GM21529 (cell line): Measurements from ENCODE around the gene FOXC1.

ENCODE experiments used
- ATAC-seq: cut with Tn5 transposase; IDR thresholded peaks from one replicate; pipeline ENCODE4 v1.9.1; 2021; ENCODE audit not compliant: unreplicated experiment

The FOXC1 gene

GRCh38 chr6:1584146-1584545 is 25.6 kb upstream of the FOXC1 start:
- ATAC-seq, result no peak

- no peak for ATAC-seq
Observed at GRCh38 chr6:1584996-1585668, 24.6 kb upstream of the FOXC1 start.

- ATAC-seq, result no peak
Observed at GRCh38 chr6:1585669-1586049, 24.1 kb upstream of the FOXC1 start.

DNA sequence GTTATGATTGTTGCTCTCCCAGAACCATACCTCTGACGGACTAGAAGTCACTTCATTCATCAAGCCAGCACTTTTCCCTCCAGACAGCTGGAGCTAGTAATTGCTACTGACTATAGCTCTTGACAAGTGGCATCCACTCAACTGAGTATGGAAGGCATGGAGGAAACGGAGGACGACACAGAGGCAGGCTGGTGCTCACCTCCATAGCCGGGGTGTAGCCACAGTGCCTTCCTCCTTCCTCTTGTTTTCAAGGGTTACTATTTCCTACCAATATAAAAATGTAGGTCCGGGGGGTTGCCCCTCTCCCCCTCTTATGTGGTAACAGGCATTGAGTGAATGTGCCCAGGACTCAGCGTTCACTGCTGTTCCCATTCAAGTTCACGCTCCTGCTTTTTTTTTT is 23.5 kb upstream of the FOXC1 start:
- ATAC-seq, result no peak

GRCh38 chr6:1586861-1587450 is 22.8 kb upstream of the FOXC1 start:
- ATAC-seq, result no peak

GRCh38 chr6:1587546-1587945 is 22.2 kb upstream of the FOXC1 start:
- ATAC-seq, result no peak

GRCh38 chr6:1587977-1588376 is 21.7 kb upstream of the FOXC1 start:
- ATAC-seq, result no peak

DNA sequence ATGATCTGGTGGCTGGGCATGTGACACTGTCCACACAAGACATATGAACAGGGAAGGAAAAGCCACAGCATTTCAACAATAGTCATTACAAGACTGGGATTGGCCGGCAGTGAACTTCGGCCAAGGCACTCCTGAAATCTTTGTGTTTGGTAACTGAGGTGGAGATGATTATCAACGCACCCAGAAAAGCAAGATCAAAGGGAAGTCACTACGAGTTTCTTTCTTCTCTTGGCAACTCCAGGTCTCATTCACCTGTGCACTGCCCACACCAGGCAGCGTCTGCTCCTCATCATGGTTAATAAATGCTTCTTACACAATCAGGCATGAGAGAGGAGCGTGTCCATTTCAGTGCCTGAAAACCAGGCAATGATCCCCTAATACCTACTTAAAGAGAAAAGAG is 20.5 kb upstream of the FOXC1 start:
- no peak for ATAC-seq

GRCh38 chr6:1590580-1590979 is 19.1 kb upstream of the FOXC1 start:
- ATAC-seq, result no peak

- no peak for ATAC-seq
Observed at GRCh38 chr6:1591243-1591642, 18.5 kb upstream of the FOXC1 start.

DNA sequence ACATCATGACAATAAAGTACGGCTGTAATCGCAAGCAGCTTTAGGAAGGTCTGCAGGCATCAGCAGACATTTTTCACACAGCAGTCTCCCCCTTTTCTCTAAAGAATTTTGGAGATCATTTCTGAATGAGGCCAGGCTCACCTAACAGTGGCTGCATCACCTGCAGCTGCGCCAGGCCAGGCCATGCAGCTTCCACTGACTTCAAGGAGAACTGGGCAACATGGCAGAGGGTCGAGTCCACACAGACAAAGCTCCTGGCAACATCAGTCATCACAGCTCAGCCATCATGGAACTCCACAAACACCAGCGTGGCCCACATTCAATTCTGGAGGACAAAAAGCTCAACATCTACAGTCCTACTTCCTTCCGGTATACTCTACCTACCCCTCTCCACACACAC is 17.8 kb upstream of the FOXC1 start:
- no peak for ATAC-seq

DNA sequence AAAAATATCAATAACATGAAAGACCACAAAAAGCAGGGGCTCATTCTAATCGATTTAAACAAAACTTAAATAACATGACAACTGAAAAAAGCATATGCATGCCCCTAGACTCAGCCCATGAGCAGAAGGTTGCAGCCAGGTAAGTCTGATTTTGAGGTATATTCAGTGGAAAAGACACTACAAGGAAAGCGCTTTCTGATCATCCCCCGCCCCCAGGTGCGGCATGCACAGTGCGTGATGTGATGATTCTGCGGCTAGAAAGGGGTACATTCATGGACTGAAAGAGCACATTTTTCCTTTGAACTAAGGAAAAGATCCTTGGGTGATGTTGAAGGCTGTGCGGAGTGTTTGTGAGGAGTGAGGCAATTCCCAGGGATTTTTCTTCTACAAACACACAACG is 16.9 kb upstream of the FOXC1 start:
- no peak for ATAC-seq

DNA sequence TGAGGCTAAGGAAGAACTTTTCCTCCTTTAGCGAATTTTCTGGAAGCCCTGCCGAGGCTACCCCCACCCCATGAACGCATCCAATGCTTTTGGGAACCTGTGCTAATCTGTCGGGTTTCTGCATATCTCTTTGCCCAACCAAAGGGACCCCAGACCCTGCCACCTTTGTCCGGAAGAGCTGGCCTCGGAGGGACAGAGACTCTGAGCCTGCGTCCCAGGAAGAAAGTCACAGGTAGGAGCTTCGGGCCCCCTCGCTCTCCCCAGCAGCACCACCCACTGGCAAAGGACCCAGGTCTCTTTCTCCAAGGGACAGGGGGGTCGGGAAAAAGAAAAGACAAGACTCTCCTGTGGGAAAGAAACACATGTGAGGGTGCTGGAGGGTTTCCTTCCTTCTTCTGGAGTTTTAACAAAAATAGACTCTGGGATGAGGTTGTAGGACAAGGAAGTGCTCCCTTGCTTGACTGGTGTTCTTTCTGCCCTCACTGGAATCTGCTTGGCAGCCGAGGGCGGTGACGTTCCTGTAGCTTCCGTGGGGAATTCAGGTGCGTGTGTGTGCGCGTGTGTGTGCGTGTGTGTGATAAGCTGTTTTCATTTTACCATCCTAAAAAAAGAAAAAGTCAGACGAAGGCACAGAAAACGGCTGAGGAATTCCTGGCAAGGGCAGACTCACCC is 16.3 kb upstream of the FOXC1 start:
- no peak for ATAC-seq

DNA sequence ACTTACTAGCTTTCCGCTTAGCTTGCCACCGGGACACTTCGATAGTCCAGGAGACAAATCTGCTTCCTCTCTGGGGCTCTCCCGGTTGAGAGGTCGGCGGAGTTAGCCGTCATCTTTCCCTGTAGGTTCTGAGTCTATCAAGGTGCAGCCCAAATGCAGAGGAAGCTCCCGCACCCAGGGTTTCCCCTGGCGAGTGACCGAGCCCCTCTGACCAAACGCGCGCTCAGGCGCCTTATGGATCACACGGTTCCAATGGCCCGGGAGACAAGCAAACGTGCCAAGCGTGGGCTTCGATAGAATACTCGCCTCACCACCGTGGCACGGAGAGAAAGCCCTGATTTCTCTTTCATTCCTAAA is 15.8 kb upstream of the FOXC1 start:
- ATAC-seq, result no peak

DNA sequence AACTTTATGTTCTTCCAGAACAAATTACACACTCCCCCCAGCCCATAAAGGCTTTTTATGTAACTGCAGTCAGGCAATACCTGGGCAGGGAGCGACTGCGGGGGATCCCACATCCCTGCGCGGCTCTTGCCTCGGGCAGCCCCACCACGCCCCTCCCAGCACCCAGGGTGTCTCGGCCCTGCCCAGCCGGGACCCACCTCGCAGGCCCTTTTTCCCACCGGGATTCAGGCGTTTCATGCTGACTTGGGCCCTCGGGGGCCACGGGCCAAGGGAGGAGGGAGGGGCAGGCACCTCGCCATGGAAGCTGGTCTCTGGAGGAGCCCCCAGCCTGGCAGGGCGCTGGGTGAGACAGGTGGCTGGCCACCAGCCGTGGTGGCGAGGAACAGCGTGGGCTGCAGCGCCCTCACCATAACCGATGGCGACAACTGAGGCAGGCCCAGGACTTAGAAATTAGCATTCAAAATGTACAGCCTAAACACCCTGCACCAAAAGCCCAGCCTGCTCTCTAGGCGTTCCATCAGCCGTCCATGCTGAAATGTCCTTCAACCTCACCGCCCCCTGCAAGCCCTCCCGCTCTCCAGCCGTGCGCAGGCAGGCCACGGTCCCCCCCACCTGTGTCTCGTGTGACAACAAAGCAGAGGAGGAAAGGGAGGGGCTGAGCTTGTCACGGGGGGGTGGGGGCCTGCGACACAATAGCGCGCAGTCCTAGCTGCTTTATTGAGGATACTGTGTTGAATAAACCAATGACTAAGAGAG is 15.1 kb upstream of the FOXC1 start:
- no peak for ATAC-seq

DNA sequence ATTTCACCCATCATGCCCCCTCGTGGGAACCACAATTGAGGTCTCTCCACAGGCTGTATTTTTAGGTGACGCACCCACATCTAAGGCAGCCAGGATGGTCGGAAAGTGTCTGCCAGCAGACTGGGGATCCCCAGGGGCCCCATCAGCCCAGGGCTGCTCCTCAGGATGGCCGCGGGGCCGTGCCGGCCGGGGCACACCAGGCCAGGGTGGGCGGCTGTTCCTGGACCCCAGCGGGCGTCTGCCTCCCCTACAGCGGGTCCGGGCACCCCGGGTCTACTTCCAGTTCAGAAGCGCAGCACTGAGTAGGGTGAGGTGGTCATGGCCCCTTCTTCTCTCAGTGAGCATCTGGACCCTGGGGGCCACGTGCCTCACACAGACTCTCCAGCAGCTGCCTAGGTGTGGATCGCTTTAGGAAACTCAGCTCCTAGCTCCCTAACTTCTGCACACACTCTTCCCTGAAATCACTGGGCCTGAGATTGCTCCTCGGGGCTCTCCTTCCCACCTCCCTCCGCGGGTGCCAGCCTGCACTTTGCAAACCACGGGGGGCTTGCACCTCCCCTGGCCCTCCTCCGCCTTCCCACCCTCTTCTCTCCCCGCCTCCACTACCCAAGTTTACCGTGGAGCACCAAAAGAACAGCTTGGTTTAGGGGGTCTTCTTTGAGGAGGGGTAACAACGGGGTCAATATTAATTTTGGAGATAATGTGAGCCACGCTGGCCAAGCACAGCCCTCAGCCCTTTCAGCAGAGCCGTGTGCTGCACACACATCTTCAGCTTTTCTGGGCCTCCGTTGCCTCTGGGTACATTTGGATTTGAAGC is 14.2 kb upstream of the FOXC1 start:
- ATAC-seq, result no peak

DNA sequence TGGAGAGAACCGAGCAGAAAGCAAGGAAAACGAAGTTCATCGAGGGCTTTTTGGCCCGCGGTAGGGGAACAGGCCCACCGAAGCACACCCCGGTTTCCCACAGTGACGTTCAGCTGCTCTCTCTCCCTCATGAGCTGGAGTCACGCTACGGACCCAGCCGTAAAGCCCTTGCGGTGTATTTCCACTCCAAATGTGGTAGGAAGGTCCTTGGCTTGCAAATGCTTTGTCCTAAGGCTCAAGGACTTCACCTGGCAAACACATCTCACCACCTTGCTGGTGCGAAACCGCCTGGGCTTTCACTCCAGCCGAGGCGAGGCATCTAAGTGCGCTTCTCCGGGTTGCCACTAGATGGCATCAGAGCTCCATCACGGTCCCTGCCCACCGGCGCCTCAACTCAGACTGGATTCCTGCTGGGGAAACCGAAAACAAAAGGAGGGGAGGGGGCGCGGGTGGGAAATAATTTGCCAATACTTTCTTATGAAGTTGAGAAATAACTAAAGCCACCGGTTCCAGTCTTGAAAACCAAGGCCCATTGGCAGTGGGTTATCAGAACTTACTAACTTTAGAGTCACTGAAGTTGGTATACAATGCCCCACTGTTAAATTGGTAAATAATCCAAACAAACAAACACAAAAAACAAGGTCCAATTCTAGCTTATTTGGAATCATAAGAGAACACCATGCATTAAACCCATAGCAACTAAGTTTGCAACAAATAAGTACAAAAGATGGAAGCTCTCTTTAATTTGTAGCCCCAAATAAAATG is 13.4 kb upstream of the FOXC1 start:
- ATAC-seq, result peak; percentile 66

- ATAC-seq, result no peak
Observed at GRCh38 chr6:1597121-1597744, 12.5 kb upstream of the FOXC1 start.

DNA sequence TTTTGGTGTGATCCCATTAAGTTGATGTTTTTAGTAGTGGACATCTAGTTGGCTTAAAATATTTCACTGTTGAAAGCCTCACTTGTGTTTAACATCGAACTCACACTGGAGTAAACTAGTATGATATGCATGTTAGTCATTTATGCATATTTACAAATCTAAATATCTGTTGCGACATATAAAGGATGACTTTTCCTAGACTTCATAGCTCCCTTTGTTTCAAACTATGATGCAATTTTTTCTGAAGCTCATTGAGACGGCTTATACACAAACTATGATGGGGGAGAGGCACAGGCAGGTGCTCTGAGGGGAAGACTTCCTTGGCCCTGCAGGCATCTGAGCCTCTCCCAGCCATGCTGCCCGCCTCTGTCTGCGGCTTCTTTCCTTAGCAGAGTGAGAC is 11.8 kb upstream of the FOXC1 start:
- ATAC-seq, result no peak

DNA sequence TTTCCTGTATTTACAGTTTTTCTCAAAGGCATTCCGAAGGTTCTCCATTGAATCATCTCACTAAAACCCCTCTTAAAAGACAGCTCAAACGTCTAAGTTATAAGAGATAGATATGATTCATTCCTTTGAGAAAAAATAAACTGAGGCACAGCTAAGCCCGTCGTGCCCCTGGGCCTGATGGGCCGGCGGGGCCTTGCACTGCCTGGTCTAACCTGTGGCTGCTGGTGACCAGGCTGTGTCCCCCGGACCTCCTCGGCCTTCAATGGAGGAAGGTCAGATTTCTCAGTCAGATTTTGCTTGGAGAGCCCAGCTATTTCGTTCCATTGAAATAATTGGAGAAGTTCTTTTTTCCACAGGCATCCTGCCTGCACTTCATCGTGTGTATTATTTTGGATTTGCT is 11.3 kb upstream of the FOXC1 start:
- ATAC-seq, result no peak
